ENCODE data around the gene KLC1. TPM values are rescaled to one million over a fixed set of nuclear protein-coding genes. Genes with fewer than 3 reads are reported as not detected.
"Not testable (repeated sequence)": the region's sequence is repeated elsewhere in the genome, so short reads cannot be mapped to it uniquely, and the experiment has no call there.

Gene KLC1
- total RNA-seq, 1 experiment from 2014 or later = 121 TPM

DNA sequence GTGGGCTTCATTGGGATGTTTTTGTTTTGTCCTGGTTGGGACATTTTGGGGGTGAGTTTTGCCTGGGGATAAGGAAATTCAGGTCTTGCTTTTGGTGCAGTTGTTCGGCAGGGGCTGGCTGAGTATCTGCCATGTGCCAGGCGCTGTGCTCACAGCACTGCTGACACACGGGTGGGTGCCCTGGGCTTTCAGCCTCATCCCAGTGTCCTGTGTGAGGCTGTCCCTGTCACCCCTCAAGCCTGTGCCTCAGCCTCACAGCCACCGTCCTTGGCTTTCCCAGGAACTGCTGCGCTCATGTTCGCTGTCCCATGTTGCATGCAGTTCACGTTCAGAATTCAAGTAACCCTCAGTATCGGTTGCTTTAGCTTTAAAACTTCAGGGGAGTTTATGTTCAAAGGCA lies 61.3 kb downstream of the KLC1 start:
- H3K4me2 ChIP-seq (ENCODE audit: low read length) = no peak overlapping the region
- H3K9me3 ChIP-seq (ENCODE audit: control insufficient read depth in 1 of 2, insufficient read depth in 1 of 2, low read depth in 1 of 2, low read length in 2 of 2) = no peaks in the 10 kb centered on the region
- no peak overlapping the region for H3K27ac ChIP-seq (ENCODE audit: low read depth, low read length)
- ATAC-seq = no peak
- intact Hi-C loops (cut with micrococcal nuclease) = no loop called here
- ChIA-PET POLR2A (no interaction called here), CTCF (no interaction called here), RAD21 (ENCODE audit: low non-redundant PET in 1 of 2, low total read pairs in 2 of 2, uncharacterized antibody in 2 of 2, unreplicated experiment in 2 of 2) (no interaction called here)
- no peak overlapping the region for H3K4me3 ChIP-seq (replicated peaks in 1 of 2; ENCODE audit: low read depth in 1 of 2, low read length in 2 of 2)
- BruUV-seq (replicated peaks) = no TSS peak
- H3K79me2 ChIP-seq (ENCODE audit: insufficient read depth, low read length) = peaks cover 7% of the 10 kb centered on the region; the same call in 1 of the 2 replicates
- H3K9ac ChIP-seq (ENCODE audit: low read length) = no peak overlapping the region
- TF ChIP-seq JUND (IDR thresholded peaks at IDR 0.05) (no peak), TCF7L2 (IDR thresholded peaks at IDR 0.05; ENCODE audit: borderline replicate concordance, extremely low read depth, insufficient read depth, insufficient read length) (no peak), POLR2A (IDR thresholded peaks at IDR 0.05; ENCODE audit: borderline replicate concordance, extremely low read depth, insufficient read depth, insufficient read length) (no peak), ELF1 (IDR thresholded peaks at IDR 0.05; ENCODE audit: borderline replicate concordance, low read depth) (no peak), SIN3A (IDR thresholded peaks at IDR 0.05; ENCODE audit: low read depth) (no peak), EZH2 (IDR thresholded peaks at IDR 0.05) (no peak), MAX (IDR thresholded peaks at IDR 0.05) (no peak), ZNF274 (IDR thresholded peaks at IDR 0.05; ENCODE audit: low read depth, low read length) (no peak), CBX3 (IDR thresholded peaks at IDR 0.05; ENCODE audit: low read depth) (no peak), RAD21 (IDR thresholded peaks at IDR 0.05; ENCODE audit: low read depth) (no peak), FOSL1 (IDR thresholded peaks at IDR 0.05; ENCODE audit: low read depth) (no peak)
- TF ChIP-seq, protein P1, sequence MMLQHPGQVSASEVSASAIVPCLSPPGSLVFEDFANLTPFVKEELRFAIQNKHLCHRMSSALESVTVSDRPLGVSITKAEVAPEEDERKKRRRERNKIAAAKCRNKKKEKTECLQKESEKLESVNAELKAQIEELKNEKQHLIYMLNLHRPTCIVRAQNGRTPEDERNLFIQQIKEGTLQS (IDR thresholded peaks at IDR 0.05) = no peak
- no peaks in the 10 kb centered on the region; a peak in 1 of 4 replicates for H3K4me1 ChIP-seq (ENCODE audit: control insufficient read depth in 1 of 2, insufficient read depth in 2 of 2, low read length in 2 of 2)
- H2AFZ ChIP-seq (ENCODE audit: low read depth, low read length, poor library complexity, severe bottlenecking) = no peak overlapping the region
- H3K9me2 ChIP-seq (ENCODE audit: insufficient read depth) = no peaks in the 10 kb centered on the region
- peaks cover 15% of the 10 kb centered on the region; the same call in 1 of the 2 replicates for H4K20me1 ChIP-seq (ENCODE audit: insufficient read depth)
- no peaks in the 10 kb centered on the region for H3K27me3 ChIP-seq (ENCODE audit: insufficient read depth, low read length)
- DNase-seq (ENCODE audit: low read depth, low spot score) = no peak
- peaks cover 18 to 30% of the 10 kb centered on the region in 2 experiments; a peak in 3 of 4 replicates for H3K36me3 ChIP-seq (ENCODE audit: control insufficient read depth in 1 of 2, insufficient read depth in 2 of 2, low read length in 2 of 2)

DNA sequence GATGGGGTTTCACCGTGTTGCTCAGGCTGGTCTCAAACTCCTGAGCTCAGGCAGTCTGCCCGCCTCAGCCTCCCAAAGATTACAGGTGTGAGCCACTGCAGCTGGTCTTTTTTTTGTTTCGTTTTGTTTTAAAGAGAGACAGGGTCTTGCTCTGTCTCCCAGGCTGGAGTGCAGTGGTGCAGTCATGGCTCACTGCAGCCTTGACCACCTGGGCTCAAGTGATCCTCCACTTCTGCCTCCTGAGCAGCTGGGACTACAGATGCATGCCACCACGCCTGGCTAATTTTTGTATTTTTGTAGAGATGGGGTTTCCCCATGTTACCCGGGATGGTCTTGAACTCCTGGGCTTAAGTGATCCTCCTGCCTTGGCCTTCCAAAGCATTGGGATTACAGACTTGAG lies 62.6 kb downstream of the KLC1 start:
- H3K4me2 ChIP-seq (ENCODE audit: low read length); intact Hi-C loops (cut with micrococcal nuclease); H3K27me3 ChIP-seq (ENCODE audit: insufficient read depth, low read length); ATAC-seq; H3K27ac ChIP-seq (ENCODE audit: low read depth, low read length); H3K4me3 ChIP-seq (replicated peaks in 1 of 2; ENCODE audit: low read depth in 1 of 2, low read length in 2 of 2); BruUV-seq (replicated peaks); H3K4me1 ChIP-seq (ENCODE audit: control insufficient read depth in 1 of 2, insufficient read depth in 2 of 2, low read length in 2 of 2); RAD21 ChIA-PET (ENCODE audit: low non-redundant PET in 1 of 2, low total read pairs in 2 of 2, uncharacterized antibody in 2 of 2, unreplicated experiment in 2 of 2); CTCF ChIA-PET; H3K9ac ChIP-seq (ENCODE audit: low read length); POLR2A ChIA-PET; H3K9me3 ChIP-seq (ENCODE audit: control insufficient read depth in 1 of 2, insufficient read depth in 1 of 2, low read depth in 1 of 2, low read length in 2 of 2); H3K9me2 ChIP-seq (ENCODE audit: insufficient read depth); H2AFZ ChIP-seq (ENCODE audit: low read depth, low read length, poor library complexity, severe bottlenecking); H4K20me1 ChIP-seq (ENCODE audit: insufficient read depth); DNase-seq (ENCODE audit: low read depth, low spot score): not testable (repeated sequence)
- Histone ChIP-seq H3K79me2 (ENCODE audit: insufficient read depth, low read length) (peaks cover 13% of the 10 kb centered on the region; the same call in 1 of the 2 replicates), H3K36me3 (ENCODE audit: control insufficient read depth in 1 of 2, insufficient read depth in 2 of 2, low read length in 2 of 2) (peaks cover 11 to 21% of the 10 kb centered on the region in 2 experiments; a peak in 3 of 4 replicates)

Measured in HCT116 (cell line).